Measurements from ENCODE around the gene ZER1.
A peak's percentile ranks its signal among the peaks of the same experiment; 100 is the strongest.
"Not testable (repeated sequence)": the region's sequence is repeated elsewhere in the genome, so short reads cannot be mapped to it uniquely, and the experiment has no call there.

Gene ZER1

GRCh38 chr9:128786681-128787601 is 15.2 kb upstream of the ZER1 start, which contains the start of gene TBC1D13:
Gene TBC1D13 (plus strand): TSS chr9:128787253. CDS start chr9:128787354, 101 bp downstream.
- DNase-seq, result peak; percentile 89

- no peak for DNase-seq
Observed at GRCh38 chr9:128785427-128785826, 13.7 kb upstream of the ZER1 start.

GRCh38 chr9:128782669-128783068 is 10.9 kb upstream of the ZER1 start:
- no peak for DNase-seq

- no peak for DNase-seq
Observed at GRCh38 chr9:128781187-128782070, 9.7 kb upstream of the ZER1 start.

DNA sequence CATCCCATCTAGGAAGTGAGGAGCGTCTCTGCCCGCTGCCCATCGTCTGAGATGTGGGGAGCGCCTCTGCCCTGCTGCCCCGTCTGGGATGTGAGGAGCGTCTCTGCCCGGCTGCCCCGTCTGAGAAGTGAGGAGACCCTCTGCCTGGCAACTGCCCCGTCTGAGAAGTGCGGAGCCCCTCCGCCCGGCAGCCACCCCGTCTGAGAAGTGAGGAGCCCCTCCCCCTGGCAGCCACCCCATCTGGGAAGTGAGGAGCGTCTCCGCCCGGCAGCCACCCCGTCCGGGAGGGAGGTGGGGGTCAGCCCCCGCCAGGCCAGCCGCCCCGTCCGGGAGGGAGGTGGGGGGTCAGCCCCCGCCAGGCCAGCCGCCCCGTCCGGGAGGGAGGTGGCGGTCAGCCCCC is 8.4 kb upstream of the ZER1 start:
- DNase-seq, result not testable (repeated sequence)

DNA sequence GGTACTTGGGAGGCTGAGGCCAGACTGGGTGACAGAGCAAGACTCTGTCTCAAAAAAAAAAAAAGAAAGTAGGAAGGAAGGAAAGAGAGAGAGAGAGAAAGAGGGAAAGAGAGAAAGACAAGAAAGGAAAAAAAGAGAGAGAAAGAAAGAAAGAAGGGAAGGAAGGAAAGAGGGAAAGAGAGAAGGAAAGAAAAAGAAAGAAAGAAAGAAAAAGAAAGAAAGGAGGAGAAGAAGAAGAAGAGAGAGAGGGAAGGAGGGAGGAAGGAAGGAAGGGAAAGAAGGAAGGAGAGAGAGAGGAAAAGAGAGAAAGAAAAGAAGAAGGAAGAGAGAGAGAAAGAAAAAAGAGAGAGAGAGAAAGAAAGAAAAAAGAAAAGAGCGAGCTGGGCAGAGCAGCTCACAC is 3.1 kb upstream of the ZER1 start:
- no peak for DNase-seq

- DNase-seq, result no peak
Observed at GRCh38 chr9:128773049-128773448, 1.3 kb upstream of the ZER1 start.

DNA sequence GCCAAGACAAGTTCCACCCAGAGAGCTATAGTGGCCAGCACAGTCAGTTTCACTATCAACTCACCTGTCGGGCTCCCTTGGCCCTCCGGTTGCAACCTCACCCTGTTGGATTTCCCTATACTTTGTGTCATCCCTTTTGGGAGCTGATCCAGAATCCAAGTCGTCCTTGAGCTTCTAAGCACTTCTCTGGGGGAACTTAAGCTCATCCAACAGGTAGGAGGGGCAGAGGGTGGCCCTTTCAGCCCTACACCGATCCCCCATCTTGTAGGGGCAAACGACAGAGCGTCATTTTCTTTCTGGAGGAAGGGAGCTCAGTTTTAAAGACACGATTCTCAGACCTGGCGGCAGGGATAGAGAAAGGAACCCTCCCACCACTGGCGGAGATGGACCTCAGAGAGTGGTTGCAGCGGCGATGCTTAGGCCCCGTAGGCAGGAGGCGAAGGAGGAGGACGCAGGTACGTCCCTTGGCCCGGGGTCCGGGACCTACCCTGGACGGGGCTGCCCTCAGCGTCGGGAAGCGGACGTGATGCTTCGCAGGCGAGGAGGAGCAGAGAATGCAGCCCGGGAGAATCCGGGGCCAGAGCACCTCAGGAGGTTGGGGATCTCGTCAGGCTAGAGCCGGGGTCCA is 519 bp downstream of the ZER1 start:
- DNase-seq, result no peak

- no peak for DNase-seq
Observed at GRCh38 chr9:128770286-128771030, 1.3 kb downstream of the ZER1 start.

DNA sequence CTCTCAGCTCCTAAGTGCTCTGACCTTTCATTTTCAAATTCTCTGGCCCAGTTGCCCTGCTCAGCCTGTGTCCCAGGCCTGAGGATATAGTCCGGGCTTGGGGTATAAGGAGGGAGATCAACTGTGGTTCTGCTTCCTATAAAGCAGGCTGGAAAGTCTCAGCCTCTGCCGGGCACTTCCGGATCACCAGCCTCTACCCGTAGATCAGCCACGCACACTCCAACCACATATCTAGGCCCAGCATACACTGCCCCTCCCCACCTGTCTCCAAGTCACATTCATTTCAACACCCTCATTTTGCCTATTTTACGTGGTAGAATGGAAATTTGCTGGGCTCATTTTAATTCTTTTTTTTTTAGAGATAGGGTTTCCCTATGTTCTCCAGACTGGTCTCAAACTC is 3.1 kb downstream of the ZER1 start:
- DNase-seq, result no peak

GRCh38 chr9:128765499-128765898 is 6.2 kb downstream of the ZER1 start:
- DNase-seq, result no peak

DNA sequence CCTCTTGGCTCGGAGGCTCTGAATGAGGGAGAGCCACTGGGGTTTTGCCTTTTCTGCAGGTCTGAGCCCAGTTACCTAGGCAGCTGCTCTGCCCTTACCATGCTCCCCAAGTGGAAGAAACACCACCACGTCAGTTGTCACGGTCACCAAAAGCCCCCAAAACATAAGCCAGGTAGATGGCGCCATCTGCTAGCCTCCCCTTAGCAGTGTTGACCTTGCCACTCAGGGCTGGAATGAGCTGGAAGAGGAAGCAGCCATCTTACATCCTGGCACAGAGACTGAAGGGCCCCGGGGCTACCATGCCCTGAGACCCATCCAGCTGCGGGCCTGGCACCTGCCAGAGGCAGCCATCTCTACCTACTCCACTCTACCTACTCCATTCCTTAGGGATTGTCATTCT is 7.4 kb downstream of the ZER1 start:
- DNase-seq, result no peak

GRCh38 chr9:128762671-128763449 is 8.9 kb downstream of the ZER1 start:
- no peak for DNase-seq

- DNase-seq, result no peak
Observed at GRCh38 chr9:128757602-128758001, 14.1 kb downstream of the ZER1 start.

DNA sequence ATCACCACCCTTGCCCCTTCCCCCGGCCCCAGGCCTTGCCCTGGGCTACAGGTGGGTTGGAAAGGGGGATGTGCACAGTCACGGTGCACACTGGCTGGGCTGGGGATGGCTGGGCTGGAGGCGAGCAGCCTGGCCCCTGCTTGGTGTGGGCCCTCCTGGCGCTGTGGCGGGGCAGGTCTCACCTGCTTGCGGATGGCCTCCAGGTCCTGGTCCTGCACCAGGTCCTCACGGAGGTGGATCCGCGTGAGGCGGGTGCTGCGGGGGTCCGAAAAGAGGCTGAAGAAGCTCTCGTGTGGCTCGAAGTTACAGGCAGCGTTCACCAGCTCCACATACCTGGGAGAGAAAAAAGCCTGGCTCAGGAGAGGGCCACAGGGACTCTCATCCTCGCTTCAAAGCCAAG is 18.1 kb downstream of the ZER1 start:
- DNase-seq, result no peak

DNA sequence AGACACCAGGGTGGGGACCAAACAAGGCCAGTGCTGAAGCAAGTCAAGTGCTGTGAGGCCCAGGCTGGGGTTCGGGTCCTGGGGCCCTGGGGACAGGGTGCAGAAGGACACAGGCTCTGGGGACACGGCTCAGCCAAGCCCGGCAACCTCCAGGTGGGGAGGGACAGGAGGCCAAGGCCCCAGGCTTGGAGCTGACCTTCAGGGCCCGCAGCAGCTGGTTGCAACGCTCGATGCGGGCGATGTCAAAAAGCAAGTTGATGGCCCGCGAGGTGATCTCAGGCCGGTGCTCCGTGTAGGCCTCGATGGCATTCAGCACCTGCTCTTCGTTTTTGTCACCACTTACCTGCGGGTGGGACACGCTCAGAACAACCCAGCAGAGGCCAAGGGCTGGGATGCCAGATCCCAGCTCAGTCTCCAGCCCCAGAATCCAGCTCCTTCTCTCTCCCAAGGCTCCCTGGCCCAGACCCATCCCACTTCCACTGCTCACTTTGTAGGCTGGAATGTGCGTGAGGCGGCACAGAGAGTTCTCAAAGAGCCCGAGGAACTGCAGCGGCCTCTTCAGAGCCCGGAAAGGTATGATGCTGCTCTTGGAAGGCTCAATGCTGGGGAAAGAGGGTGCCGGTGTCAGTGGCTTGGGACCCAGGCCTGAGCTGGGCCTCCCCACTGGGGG is 20.7 kb downstream of the ZER1 start:
- no peak for DNase-seq

GRCh38 chr9:128747241-128747640 is 24.5 kb downstream of the ZER1 start:
- DNase-seq, result no peak

GRCh38 chr9:128743421-128743820 is 28.3 kb downstream of the ZER1 start:
- no peak for DNase-seq

DNA sequence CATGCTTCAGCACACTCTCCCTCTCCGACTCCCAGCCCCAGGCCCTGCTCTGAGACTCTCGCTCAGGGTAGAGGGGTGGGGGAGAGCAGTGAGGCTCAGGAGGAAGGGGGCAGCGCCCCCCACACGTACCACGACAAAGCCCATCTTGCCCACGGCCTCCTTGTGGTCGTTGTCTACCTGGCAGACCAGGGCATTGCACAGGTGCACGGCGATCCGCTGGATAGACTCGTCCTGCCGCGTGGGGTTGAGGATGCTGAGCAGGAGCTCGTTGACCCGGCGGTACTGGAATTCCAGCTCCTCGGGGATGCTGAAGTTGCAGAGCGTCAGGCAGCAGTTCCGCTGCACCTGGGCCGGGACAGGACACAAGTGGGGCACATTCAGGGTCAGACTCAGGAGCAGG is 29.3 kb downstream of the ZER1 start:
- DNase-seq, result no peak

DNA sequence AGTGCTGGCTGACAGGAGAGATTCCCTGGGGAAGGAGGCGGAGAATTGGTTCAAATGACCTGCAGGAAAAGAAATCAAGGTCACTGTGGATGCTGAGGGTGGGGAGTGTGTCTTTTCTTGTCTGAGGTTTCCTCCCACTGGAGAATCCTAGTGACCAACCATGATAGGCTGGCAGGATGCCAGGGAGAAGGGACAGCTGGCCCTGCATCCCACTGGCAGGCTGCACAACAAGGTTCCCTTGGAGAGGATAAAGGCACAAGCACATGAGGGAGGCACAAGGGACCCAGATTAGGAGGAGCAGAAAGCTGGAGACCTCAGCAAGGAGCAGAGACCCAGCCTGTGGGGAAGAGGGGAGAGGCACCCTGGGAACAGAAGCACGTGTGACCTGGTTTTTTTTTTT is 36.4 kb downstream of the ZER1 start:
- no peak for DNase-seq

DNA sequence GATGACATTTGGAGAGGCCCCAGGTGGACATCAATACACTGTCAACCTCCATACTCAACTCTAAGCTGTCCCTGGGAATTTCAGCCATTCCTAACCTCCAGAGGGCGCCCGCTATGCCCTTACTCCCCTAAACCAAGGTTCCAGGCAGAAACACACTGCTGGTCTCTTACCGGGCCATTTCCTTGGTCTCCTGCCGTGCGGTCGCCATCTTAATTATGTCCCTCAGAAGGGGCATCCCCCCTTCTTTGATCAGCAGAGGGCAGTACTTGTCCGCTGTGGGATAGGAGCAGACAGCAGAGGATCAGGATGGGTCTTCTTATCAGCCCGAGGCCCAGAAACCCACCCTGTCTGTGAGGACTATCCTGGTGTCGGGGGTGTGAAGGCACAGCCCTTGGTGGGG is 38.5 kb downstream of the ZER1 start:
- DNase-seq, result no peak

Measured in activated CD8-positive, alpha-beta memory T cell treated with anti-CD3 and anti-CD28 coated beads, Interleukin-2, amount 50 U/mL, for 4 hours (primary cell).